K562 (cell line): ENCODE measurements around the gene RAVER2. TPM values are rescaled to one million over a fixed set of nuclear protein-coding genes. Genes with fewer than 3 reads are reported as not detected.

Experiments used
- ATAC-seq: fragments of 200-7000 bp; cut with Tn5 transposase; 3 replicates; pipeline ENCODE4 v1.9.1; 2020; ENCODE audit warnings: moderate library complexity
- BruUV-seq: library from RNA; stranded (reverse); fragments of 400-500 nt; replicated peaks from 2 replicates; lab custom pipeline; 2021; lab: Mats Ljungman, UMichigan
- CTCF ChIA-PET: fragments of 300-600 bp; formaldehyde crosslinking; extraction: SDS; loops from one replicate; lab custom pipeline; 2021; ENCODE audit warnings: low intra/inter-chr PET ratio; lab: Yijun Ruan, JAX
- POLR2A ChIA-PET: fragments of 300-600, 350-650 bp; sonication (Branson Sonifier 250); formaldehyde crosslinking; extraction: SDS; loops from one replicate; lab custom pipeline; 2021; ENCODE audit warnings: antibody characterized with exemption, inconsistent platforms; lab: Yijun Ruan, JAX
- DNase-seq, 4 experiments: peaks; one replicate each; pipeline versions ENCODE4 v3.0.0 to v3.0.0-alpha.2; 2011 to 2018; ENCODE audit warnings: low spot score in 3 of 4, mixed read lengths in 3 of 4; ENCODE audit errors: extremely low read depth in 1 of 4
- FAIRE-seq: peaks from 2 replicates; lab custom pipeline; 2011; peaks lifted over from hg19 to GRCh38; lab: Jason Lieb, UNC
- H2AFZ ChIP-seq: 2 replicates; pipeline ENCODE4 v1.6.0; 2011; ENCODE audit warnings: low read depth, low read length, control low read depth, inconsistent platforms
- H3K27ac ChIP-seq: fragments of 200-600 bp; 3 replicates; pipeline ENCODE4 v1.8.0; 2011; ENCODE audit warnings: low read depth, mild to moderate bottlenecking, control low read depth, inconsistent platforms, low read length, moderate library complexity, mixed read lengths; ENCODE audit errors: extremely low read depth
- H3K27me3 ChIP-seq, 2 experiments: fragments of 300-600 bp in 1 of 2; 2 replicates in 1 of 2; 3 replicates in 1 of 2; pipeline versions ENCODE4 v1.6.0 to v1.8.0; 2011; ENCODE audit warnings: inconsistent platforms in 2 of 2, low read length in 2 of 2, mild to moderate bottlenecking in 1 of 2, mixed read lengths in 1 of 2, moderate library complexity in 1 of 2; ENCODE audit not compliant: control insufficient read depth in 2 of 2, insufficient read depth in 2 of 2
- H3K36me3 ChIP-seq: fragments of 300-600 bp; 3 replicates; pipeline ENCODE4 v1.8.0; 2011; ENCODE audit warnings: mild to moderate bottlenecking, low read length, inconsistent platforms; ENCODE audit not compliant: control insufficient read depth, insufficient read depth
- H3K4me1 ChIP-seq, 2 experiments: fragments of 200-600 bp in 1 of 2; replicated peaks in 1 of 2; 2 replicates in 1 of 2; 3 replicates in 1 of 2; pipeline versions ENCODE4 v1.5.1 to v1.8.0; 2011; ENCODE audit warnings: inconsistent platforms in 2 of 2, low read length in 2 of 2, mild to moderate bottlenecking in 1 of 2, mixed read lengths in 1 of 2, moderate library complexity in 1 of 2; ENCODE audit not compliant: control insufficient read depth in 2 of 2, insufficient read depth in 2 of 2
- H3K4me2 ChIP-seq: 2 replicates; pipeline ENCODE4 v1.6.1; 2011; ENCODE audit warnings: low read length, control low read depth, inconsistent platforms, mixed read lengths; ENCODE audit not compliant: insufficient read depth
- H3K4me3 ChIP-seq: fragments of 200-600 bp; sonication (generic), shearing (Covaris generic); 2 replicates; pipeline ENCODE4 v1.5.1; 2016; ENCODE audit warnings: control low read depth, inconsistent platforms
- H3K79me2 ChIP-seq: fragments of 200-600 bp; 3 replicates; pipeline ENCODE4 v1.8.0; 2011; ENCODE audit warnings: low read length, inconsistent platforms; ENCODE audit not compliant: control insufficient read depth, insufficient read depth
- H3K9ac ChIP-seq, 2 experiments: 2 replicates each; pipeline versions ENCODE4 v1.6.0 to v1.6.1; 2011; ENCODE audit warnings: low read depth in 2 of 2, low read length in 2 of 2, control low read depth in 1 of 2, inconsistent platforms in 1 of 2, mild to moderate bottlenecking in 1 of 2, mixed read lengths in 1 of 2; ENCODE audit not compliant: insufficient read depth in 1 of 2
- H3K9me1 ChIP-seq: one replicate; pipeline ENCODE4 v1.6.0; 2011; ENCODE audit warnings: inconsistent platforms, mild to moderate bottlenecking, low read length, moderate library complexity; ENCODE audit not compliant: control insufficient read depth, insufficient read depth
- H3K9me3 ChIP-seq: replicated peaks from 2 replicates; pipeline ENCODE4 v1.5.1; 2011; ENCODE audit warnings: low read depth, low read length, inconsistent platforms; ENCODE audit not compliant: control insufficient read depth, insufficient read depth
- H4K20me1 ChIP-seq: replicated peaks from 2 replicates; pipeline ENCODE4 v1.6.1; 2011; ENCODE audit warnings: low read length, inconsistent platforms, mixed read lengths; ENCODE audit not compliant: control insufficient read depth, insufficient read depth
- BRF2 ChIP-seq: IDR thresholded peaks from 3 replicates; pipeline ENCODE4 v1.6.1; 2011; ENCODE audit warnings: borderline replicate concordance, mild to moderate bottlenecking; ENCODE audit not compliant: insufficient read length, insufficient read depth
- E2F1 ChIP-seq: sonication (generic); formaldehyde crosslinking; IDR thresholded peaks from 2 replicates; pipeline ENCODE4 v1.8.1; 2023; ENCODE audit warnings: mild to moderate bottlenecking, missing genetic modification reagents, moderate library complexity
- ELF4 ChIP-seq: fragments of 450-650 bp; formaldehyde crosslinking; IDR thresholded peaks from 2 replicates; pipeline ENCODE4 v1.4.0; 2022; ENCODE audit warnings: missing genetic modification characterization
- FOXJ3 ChIP-seq: sonication (generic); formaldehyde crosslinking; IDR thresholded peaks from 2 replicates; pipeline ENCODE4 v1.4.0; 2020; ENCODE audit warnings: mild to moderate bottlenecking, missing genetic modification reagents
- HMGN3 ChIP-seq: IDR thresholded peaks from 2 replicates; pipeline ENCODE4 v1.6.1; 2011; ENCODE audit warnings: borderline replicate concordance, low read depth, mild to moderate bottlenecking, mixed read lengths, low read length; ENCODE audit not compliant: insufficient read length; ENCODE audit errors: extremely low read depth
- NR2C2 ChIP-seq, 2 experiments: fragments of 200-800 bp in 1 of 2; sonication (Bioruptor generic) in 1 of 2; sonication (generic) in 1 of 2; formaldehyde crosslinking in 1 of 2; IDR thresholded peaks; 2 replicates each; pipeline versions ENCODE4 v1.6.1 to v1.8.0; 2016 to 2022; ENCODE audit warnings: mild to moderate bottlenecking in 1 of 2, missing compliant biosample characterization in 1 of 2, missing genetic modification characterization in 1 of 2, missing genetic modification reagents in 1 of 2
- TRIM24 ChIP-seq, 2 experiments: fragments of 450-650 bp; IDR thresholded peaks; 2 replicates each; pipeline ENCODE4 v1.6.1; 2016
- ZBTB43 ChIP-seq: sonication (generic); formaldehyde crosslinking; IDR thresholded peaks from 2 replicates; pipeline ENCODE4 v1.8.0; 2023; ENCODE audit warnings: mild to moderate bottlenecking, missing genetic modification reagents
- ZBTB7A ChIP-seq: IDR thresholded peaks from 2 replicates; pipeline ENCODE4 v1.6.1; 2011; ENCODE audit warnings: low read depth, mild to moderate bottlenecking, low read length, moderate library complexity, borderline replicate concordance; ENCODE audit not compliant: control insufficient read depth
- ZNF512 ChIP-seq: IDR thresholded peaks from 2 replicates; pipeline ENCODE4 v1.6.1; 2016; ENCODE audit warnings: missing genetic modification characterization, missing compliant biosample characterization
- in situ Hi-C: fragments of 300-500 bp; cut with MboI; formaldehyde crosslinking; loops from 4 replicates; pipeline ENCODE4 v1.15.0; 2018; ENCODE audit warnings: inconsistent platforms, mixed read lengths
- intact Hi-C: fragments of 100-400 bp; cut with micrococcal nuclease; formaldehyde crosslinking; loops from 2 replicates; pipeline ENCODE4 v1.14.2; 2022
- polyA plus RNA-seq, 8 experiments: library from polyadenylated mRNA; depleted of rRNA in 4 of 8; stranded (reverse) in 5 of 8; unstranded in 3 of 8; fragments of >200 nt; fragmentation: Nextera tagmentation in 2 of 8; fragmentation: Illumina TruSeq in 1 of 8; extraction: Ambion mirVana in 2 of 8; extraction: Trizol in 1 of 8; gene quantifications; 2 replicates each; pipeline versions ENCODE4 v1.2.1 to v1.2.3, GENCODE V29; 2011 to 2014; ENCODE audit warnings: inconsistent platforms in 1 of 8, missing spikeins in 1 of 8
- total RNA-seq, 7 experiments: library from RNA; depleted of rRNA in 6 of 7; stranded (reverse); fragments of >200 nt in 6 of 7; fragmentation: Illumina TruSeq in 2 of 7; extraction: Trizol in 2 of 7; gene quantifications; 2 replicates each; pipeline versions ENCODE4 v1.2.1 to v1.2.3, GENCODE V29; 2011 to 2021; ENCODE audit warnings: low replicate concordance in 1 of 7

Gene RAVER2
- total and polyA plus RNA-seq, 9 of the 15 experiments (the other 6 are each of a cell fraction or from before 2014, with no cell fraction given), result 1.8 to 6.1 (median 4.4) TPM

GRCh38 chr1:64878090-64878489 lies 133.2 kb downstream of the RAVER2 start:
- in situ Hi-C loops, result no loop called here
- Histone ChIP-seq H3K9me3 (no peaks in the 10 kb centered on the region), H3K79me2 (no peaks in the 10 kb centered on the region), H3K27ac (no peak overlapping the region), H3K27me3 (no peaks in the 10 kb centered on the region), H3K9me1 (no peaks in the 10 kb centered on the region), H3K9ac (no peak overlapping the region), H2AFZ (no peak overlapping the region), H3K36me3 (peaks cover 50% of the 10 kb centered on the region; the same call in 2 of the 3 replicates), H3K4me3 (no peak overlapping the region), H3K4me2 (no peak overlapping the region), H4K20me1 (no peaks in the 10 kb centered on the region), H3K4me1 (no peaks in the 10 kb centered on the region)
- intact Hi-C loops, result no loop called here
- POLR2A ChIA-PET, result interaction anchor here (1.0 to 1.2 kb wide), 2 partner anchors 15 to 17 kb away, joined by 3 to 4 read pairs; no protein-coding TSS in a partner anchor
- DNase-seq, result no peak
- BruUV-seq, result no TSS peak
- CTCF ChIA-PET, result no interaction called here
- no peak for ATAC-seq
- TF ChIP-seq ELF4 (CRISPR knock-in tag) (no peak), E2F1 (CRISPR knock-in tag) (no peak), BRF2 (no peak), FOXJ3 (CRISPR knock-in tag) (no peak), ZBTB7A (no peak), HMGN3 (no peak), NR2C2 (CRISPR knock-in tag; IDR thresholded peaks at IDR 0.05) (no peak), NR2C2 (tag; IDR thresholded peaks at IDR 0.05) (no peak), TRIM24 (IDR thresholded peaks at IDR 0.05) (no peak), ZNF512 (no peak), ZBTB43 (CRISPR knock-in tag) (no peak)
- FAIRE-seq, result no peak
